ENCODE measurements around the gene ZFYVE28.

The ZFYVE28 gene

DNA sequence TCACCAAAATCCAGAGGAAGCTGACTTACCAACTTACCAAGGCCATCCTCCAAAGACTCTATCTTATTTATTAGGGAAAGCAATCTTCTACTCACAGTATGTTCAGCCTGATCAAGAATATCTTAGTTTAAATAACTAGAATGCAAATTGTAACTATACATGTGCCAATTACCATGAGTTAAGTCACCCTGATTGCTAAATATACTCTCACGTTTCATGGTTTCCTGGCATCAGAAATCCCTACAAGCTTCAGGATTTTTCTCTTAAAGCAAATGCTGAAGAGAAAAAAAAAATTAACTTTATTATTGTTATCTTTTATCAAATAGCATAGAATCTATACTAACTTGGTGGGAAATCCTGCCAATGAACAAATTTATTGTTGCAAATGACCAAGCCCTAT is 93.6 kb downstream of the ZFYVE28 start:
- no peak overlapping the region for H3K27ac ChIP-seq (ENCODE audit: low read length)
- no peaks in the 10 kb centered on the region for H3K4me1 ChIP-seq (ENCODE audit: control insufficient read depth in 1 of 2, insufficient read depth in 2 of 2, low read length in 2 of 2)
- peaks cover 6 to 29% of the 10 kb centered on the region in 2 donors for H3K9me3 ChIP-seq (ENCODE audit: control insufficient read depth in 1 of 2, low read length in 2 of 2)
- H3K27me3 ChIP-seq (ENCODE audit: low read depth, low read length), result no peaks in the 10 kb centered on the region
- H3K36me3 ChIP-seq (ENCODE audit: control insufficient read depth in 1 of 2, insufficient read depth in 2 of 2, low read length in 2 of 2), result peaks cover 0 to 13% of the 10 kb centered on the region in 2 donors
- H3K4me3 ChIP-seq (ENCODE audit: low read depth in 1 of 2, low read length in 2 of 2), result no peak overlapping the region

DNA sequence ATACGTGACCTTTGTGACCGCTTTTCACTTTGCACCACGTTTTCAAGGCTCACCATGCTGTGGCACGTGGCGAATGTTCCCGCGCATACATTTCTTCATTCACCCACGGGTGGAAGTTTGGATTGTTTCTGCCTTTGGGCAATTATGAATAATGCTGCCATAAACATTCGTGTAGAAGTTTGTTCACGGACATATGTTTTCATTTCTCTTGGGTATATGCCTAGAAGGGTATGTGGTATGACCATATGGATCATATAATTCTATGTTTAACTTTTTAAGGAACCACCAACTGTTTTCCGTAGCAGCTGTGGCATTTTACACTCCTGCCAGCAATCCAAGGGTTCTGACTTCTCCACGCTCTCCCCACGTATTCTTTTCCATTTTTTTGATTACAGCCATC is 95.6 kb downstream of the ZFYVE28 start:
- Histone ChIP-seq H3K36me3 (ENCODE audit: control insufficient read depth in 1 of 2, insufficient read depth in 2 of 2, low read length in 2 of 2) (peaks cover 0 to 3% of the 10 kb centered on the region in 2 donors), H3K9me3 (ENCODE audit: control insufficient read depth in 1 of 2, low read length in 2 of 2) (peaks cover 2 to 22% of the 10 kb centered on the region in 2 donors), H3K4me3 (ENCODE audit: low read depth in 1 of 2, low read length in 2 of 2) (no peak overlapping the region), H3K4me1 (ENCODE audit: control insufficient read depth in 1 of 2, insufficient read depth in 2 of 2, low read length in 2 of 2) (no peaks in the 10 kb centered on the region), H3K27me3 (ENCODE audit: low read depth, low read length) (no peaks in the 10 kb centered on the region), H3K27ac (ENCODE audit: low read length) (no peak overlapping the region)

DNA sequence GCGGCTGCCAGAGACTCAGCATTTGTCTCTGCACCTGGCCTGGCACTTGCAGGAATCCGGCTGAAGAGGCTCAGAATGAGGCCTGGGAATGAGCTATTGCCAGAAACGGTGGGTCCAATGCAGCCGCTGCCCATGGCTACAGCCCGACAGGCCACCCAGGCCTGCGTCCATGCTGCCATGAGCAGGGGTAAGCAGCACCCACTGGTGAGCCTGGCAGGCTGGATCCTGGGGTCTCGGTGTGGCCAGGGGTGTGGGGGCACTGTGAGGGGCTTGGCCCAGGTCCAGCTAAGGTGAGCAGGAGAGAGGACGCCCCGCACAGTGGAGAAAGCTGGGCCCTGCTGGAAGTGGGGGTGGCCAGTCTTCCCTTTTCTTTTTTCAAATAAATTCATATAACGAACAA is 96.2 kb downstream of the ZFYVE28 start:
- Histone ChIP-seq H3K4me1 (ENCODE audit: control insufficient read depth in 1 of 2, insufficient read depth in 2 of 2, low read length in 2 of 2) (no peaks in the 10 kb centered on the region), H3K4me3 (ENCODE audit: low read depth in 1 of 2, low read length in 2 of 2) (no peak overlapping the region), H3K27ac (ENCODE audit: low read length) (no peak overlapping the region)

DNA sequence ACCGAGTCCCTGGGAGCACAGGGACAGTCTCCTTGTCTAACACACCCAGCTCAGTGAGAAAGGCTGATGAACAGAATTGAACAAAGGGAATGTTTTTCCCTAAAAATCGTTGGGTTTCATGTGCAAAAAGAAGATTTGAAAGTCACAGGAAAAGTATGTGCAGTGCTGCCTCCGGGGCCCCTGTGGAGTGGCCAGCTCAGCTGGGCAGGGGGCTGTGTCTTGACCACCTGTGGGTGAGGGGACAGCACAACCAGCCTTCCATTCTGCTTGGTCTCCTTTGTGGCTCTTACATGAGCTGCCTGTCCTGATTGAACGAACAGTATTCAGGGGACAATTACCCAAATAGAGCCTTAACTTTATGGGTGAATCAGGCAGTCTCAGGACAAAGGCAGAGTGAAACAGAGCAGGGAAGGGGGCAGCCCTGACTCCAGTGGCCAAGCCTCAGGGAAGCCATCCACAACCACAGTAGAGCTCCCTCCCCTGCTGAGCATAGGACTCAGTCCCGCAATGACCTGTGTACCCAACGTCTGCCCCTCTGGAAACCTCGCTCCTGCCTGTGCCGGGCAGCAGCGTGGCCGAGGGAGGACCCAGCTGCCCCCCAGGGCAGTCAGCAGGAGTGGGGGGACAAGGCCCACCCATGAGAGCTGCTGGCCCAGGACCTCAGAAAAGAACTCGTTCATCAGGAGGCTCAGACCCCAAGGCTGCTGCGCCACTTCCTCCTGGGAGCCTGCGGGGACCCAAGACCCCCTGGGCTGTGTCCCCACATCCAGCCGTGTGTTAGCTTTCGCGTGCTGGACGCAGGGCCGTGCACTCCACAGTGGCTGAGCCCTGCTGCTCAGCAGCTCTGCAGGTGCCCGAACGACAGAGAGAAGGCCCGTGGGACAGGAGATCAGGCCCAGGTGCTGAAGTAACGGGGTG is 96.9 kb downstream of the ZFYVE28 start:
- no peak overlapping the region for H3K27ac ChIP-seq (ENCODE audit: low read length)
- H3K4me1 ChIP-seq (ENCODE audit: control insufficient read depth in 1 of 2, insufficient read depth in 2 of 2, low read length in 2 of 2), result no peaks in the 10 kb centered on the region
- no peaks in the 10 kb centered on the region for H3K27me3 ChIP-seq (ENCODE audit: low read depth, low read length)
- H3K36me3 ChIP-seq (ENCODE audit: control insufficient read depth in 1 of 2, insufficient read depth in 2 of 2, low read length in 2 of 2), result no peaks in the 10 kb centered on the region
- no peak overlapping the region for H3K4me3 ChIP-seq (ENCODE audit: low read depth in 1 of 2, low read length in 2 of 2)
- H3K9me3 ChIP-seq (ENCODE audit: control insufficient read depth in 1 of 2, low read length in 2 of 2), result peaks cover 2 to 12% of the 10 kb centered on the region in 2 donors

More for the DNA sequence above, 96.2 kb downstream of the ZFYVE28 start:
- Histone ChIP-seq H3K27me3 (ENCODE audit: low read depth, low read length) (no peaks in the 10 kb centered on the region), H3K36me3 (ENCODE audit: control insufficient read depth in 1 of 2, insufficient read depth in 2 of 2, low read length in 2 of 2) (no peaks in the 10 kb centered on the region), H3K9me3 (ENCODE audit: control insufficient read depth in 1 of 2, low read length in 2 of 2) (peaks cover 2 to 16% of the 10 kb centered on the region in 2 donors)

DNA sequence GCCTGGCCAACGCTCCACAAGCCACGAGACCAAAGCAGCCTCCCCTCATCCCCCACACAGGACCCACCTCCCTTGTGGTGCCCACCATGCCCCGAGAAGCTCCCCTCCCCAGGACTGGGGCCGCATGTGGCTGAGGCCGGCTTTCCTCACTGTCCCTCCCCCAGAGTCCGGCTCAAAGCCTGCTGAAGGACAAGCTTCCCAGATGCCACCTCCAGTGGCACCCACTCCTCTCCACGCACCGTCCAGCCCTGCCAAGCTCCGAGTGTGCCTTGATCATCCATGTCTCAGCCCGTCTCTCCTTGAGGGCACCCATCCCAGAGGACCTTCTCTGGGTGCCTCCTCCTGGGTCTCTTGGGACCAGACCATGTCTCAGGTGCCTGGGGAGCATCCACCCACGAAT is 97.7 kb downstream of the ZFYVE28 start:
- Histone ChIP-seq H3K4me1 (ENCODE audit: control insufficient read depth in 1 of 2, insufficient read depth in 2 of 2, low read length in 2 of 2) (no peaks in the 10 kb centered on the region), H3K27ac (ENCODE audit: low read length) (no peak overlapping the region), H3K4me3 (ENCODE audit: low read depth in 1 of 2, low read length in 2 of 2) (no peak overlapping the region), H3K36me3 (ENCODE audit: control insufficient read depth in 1 of 2, insufficient read depth in 2 of 2, low read length in 2 of 2) (no peaks in the 10 kb centered on the region), H3K27me3 (ENCODE audit: low read depth, low read length) (no peaks in the 10 kb centered on the region), H3K9me3 (ENCODE audit: control insufficient read depth in 1 of 2, low read length in 2 of 2) (peaks cover 0 to 7% of the 10 kb centered on the region in 2 donors)

DNA sequence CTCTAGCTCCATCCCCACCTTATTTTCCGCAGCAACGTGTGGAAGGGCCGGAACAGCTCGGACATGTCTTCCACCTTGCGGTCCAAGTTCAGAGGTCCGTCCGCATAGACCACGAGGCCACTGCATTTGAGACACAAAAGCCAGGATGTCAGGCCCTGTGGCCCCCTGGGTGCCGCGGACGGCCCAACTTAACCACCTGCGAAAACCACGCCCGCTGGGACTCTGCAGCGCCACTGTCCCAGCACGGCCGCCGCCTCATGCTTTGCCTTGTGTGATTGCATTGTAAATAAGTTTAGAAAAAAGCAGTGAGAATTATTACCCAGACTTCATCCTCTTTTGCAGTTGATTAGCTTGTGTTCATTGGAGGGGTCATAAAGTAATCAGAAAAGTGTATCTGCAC is 98.3 kb downstream of the ZFYVE28 start:
- H3K27ac ChIP-seq (ENCODE audit: low read length), result no peak overlapping the region
- no peak overlapping the region for H3K4me3 ChIP-seq (ENCODE audit: low read depth in 1 of 2, low read length in 2 of 2)
- H3K4me1 ChIP-seq (ENCODE audit: control insufficient read depth in 1 of 2, insufficient read depth in 2 of 2, low read length in 2 of 2), result no peaks in the 10 kb centered on the region
- peaks cover 0 to 7% of the 10 kb centered on the region in 2 donors for H3K9me3 ChIP-seq (ENCODE audit: control insufficient read depth in 1 of 2, low read length in 2 of 2)
- H3K27me3 ChIP-seq (ENCODE audit: low read depth, low read length), result no peaks in the 10 kb centered on the region
- H3K36me3 ChIP-seq (ENCODE audit: control insufficient read depth in 1 of 2, insufficient read depth in 2 of 2, low read length in 2 of 2), result no peaks in the 10 kb centered on the region

DNA sequence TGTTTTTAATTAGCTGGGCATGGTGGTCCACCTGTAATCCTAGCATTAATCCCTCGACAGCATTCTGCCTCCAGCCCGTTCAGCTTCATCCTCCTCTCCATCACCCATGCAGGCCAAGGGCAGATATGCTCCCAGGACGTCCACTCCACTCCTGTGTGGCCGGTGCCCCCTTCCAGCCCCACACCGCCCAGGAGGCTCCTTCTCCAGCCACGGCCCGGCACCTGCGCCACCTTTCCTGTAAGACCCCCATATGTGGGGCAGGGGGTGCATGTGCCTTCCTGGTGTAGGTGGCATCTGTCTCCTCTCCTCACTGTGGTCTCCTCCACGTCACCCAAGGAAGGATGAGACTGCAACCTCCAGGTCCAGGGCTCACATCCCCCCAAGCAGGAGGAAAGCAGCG is 99.6 kb downstream of the ZFYVE28 start:
- H3K36me3 ChIP-seq (ENCODE audit: control insufficient read depth in 1 of 2, insufficient read depth in 2 of 2, low read length in 2 of 2), result no peaks in the 10 kb centered on the region
- no peaks in the 10 kb centered on the region for H3K4me1 ChIP-seq (ENCODE audit: control insufficient read depth in 1 of 2, insufficient read depth in 2 of 2, low read length in 2 of 2)
- no peaks in the 10 kb centered on the region for H3K27me3 ChIP-seq (ENCODE audit: low read depth, low read length)
- no peak overlapping the region for H3K4me3 ChIP-seq (ENCODE audit: low read depth in 1 of 2, low read length in 2 of 2)
- no peak overlapping the region for H3K27ac ChIP-seq (ENCODE audit: low read length)
- H3K9me3 ChIP-seq (ENCODE audit: control insufficient read depth in 1 of 2, low read length in 2 of 2), result peaks cover 0 to under 1% of the 10 kb centered on the region in 2 donors

DNA sequence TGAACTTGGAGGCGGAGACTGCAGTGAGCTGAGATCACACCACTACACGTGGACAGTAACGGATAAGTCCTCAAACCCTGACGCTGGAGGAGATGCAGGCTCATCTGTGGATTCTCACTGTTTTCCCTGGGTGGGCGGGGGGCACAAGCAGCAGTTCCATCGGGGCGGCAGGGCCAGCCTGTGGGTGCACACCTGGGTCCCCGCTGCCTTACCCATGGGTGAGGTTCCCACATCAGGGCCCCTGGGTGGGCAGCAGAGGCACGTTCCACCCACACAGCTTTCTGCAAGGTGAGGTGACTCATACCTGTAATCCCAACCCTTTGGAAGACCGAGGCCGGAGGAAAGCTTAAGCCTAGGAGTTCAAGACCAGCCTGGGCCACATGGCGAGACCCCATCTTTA is 100.0 kb downstream of the ZFYVE28 start:
- no peaks in the 10 kb centered on the region for H3K4me1 ChIP-seq (ENCODE audit: control insufficient read depth in 1 of 2, insufficient read depth in 2 of 2, low read length in 2 of 2)
- H3K27me3 ChIP-seq (ENCODE audit: low read depth, low read length), result no peaks in the 10 kb centered on the region
- H3K4me3 ChIP-seq (ENCODE audit: low read depth in 1 of 2, low read length in 2 of 2), result no peak overlapping the region
- H3K27ac ChIP-seq (ENCODE audit: low read length), result no peak overlapping the region
- no peaks in the 10 kb centered on the region for H3K36me3 ChIP-seq (ENCODE audit: control insufficient read depth in 1 of 2, insufficient read depth in 2 of 2, low read length in 2 of 2)
- H3K9me3 ChIP-seq (ENCODE audit: control insufficient read depth in 1 of 2, low read length in 2 of 2), result no peaks in the 10 kb centered on the region

DNA sequence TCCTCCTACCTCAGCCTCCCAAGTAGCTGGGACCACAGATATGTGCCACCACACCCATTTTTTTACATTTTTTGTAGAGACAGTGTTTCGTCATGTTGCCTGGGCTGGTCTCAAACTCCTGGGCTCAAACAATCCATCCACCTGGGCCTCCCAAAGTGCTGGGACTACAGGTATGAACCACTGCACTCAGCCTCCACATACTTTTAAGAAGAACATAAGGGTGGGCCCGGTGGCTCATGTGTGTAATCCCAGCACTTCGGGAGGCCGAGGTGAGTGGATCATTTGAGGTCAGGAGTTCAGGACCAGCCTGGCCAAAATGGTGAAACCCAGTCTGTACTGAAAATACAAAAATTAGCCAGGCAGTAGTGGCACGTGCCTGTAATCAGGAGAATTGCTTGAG is 105.1 kb downstream of the ZFYVE28 start:
- H3K36me3 ChIP-seq (ENCODE audit: control insufficient read depth in 1 of 2, insufficient read depth in 2 of 2, low read length in 2 of 2), result no peaks in the 10 kb centered on the region
- H3K4me3 ChIP-seq (ENCODE audit: low read depth in 1 of 2, low read length in 2 of 2), result no peak overlapping the region
- H3K27me3 ChIP-seq (ENCODE audit: low read depth, low read length), result no peaks in the 10 kb centered on the region
- no peaks in the 10 kb centered on the region for H3K4me1 ChIP-seq (ENCODE audit: control insufficient read depth in 1 of 2, insufficient read depth in 2 of 2, low read length in 2 of 2)
- H3K27ac ChIP-seq (ENCODE audit: low read length), result no peak overlapping the region
- H3K9me3 ChIP-seq (ENCODE audit: control insufficient read depth in 1 of 2, low read length in 2 of 2), result peaks cover 0 to 6% of the 10 kb centered on the region in 2 donors

DNA sequence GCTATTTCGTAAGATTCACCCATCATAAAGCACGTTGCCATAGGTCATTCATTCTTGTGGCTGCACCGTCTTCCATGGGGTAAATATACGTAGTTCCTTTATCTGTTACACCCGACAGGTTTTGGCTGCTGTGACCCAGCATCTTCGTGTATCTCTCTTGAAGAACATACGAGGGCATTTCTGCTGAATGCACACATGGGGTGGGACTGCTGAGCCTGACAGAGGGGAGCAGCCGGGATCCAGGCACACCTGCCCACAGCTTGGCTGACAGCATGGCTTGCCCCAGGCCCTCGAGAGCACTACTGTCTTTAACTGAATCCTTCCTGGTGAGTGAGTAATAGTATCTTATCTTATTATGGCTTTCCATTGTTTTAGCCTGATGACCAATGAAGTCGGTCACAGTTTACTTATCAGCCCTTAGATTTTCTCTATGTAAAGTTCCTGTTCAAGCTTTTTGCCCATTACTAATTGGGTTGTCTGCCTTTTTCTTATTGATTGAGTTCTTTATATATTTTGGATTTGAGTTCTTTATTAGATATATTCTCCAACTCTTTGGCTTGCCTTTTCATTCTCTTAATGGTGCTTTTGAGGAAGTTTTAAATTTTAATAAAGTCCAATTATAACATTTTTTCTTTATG is 111.6 kb downstream of the ZFYVE28 start:
- no peak overlapping the region for H3K4me3 ChIP-seq (ENCODE audit: low read depth in 1 of 2, low read length in 2 of 2)
- no peaks in the 10 kb centered on the region for H3K27me3 ChIP-seq (ENCODE audit: low read depth, low read length)
- no peak overlapping the region for H3K27ac ChIP-seq (ENCODE audit: low read length)
- no peaks in the 10 kb centered on the region for H3K4me1 ChIP-seq (ENCODE audit: control insufficient read depth in 1 of 2, insufficient read depth in 2 of 2, low read length in 2 of 2)
- H3K9me3 ChIP-seq (ENCODE audit: control insufficient read depth in 1 of 2, low read length in 2 of 2), result peaks cover 0 to 19% of the 10 kb centered on the region in 2 donors
- H3K36me3 ChIP-seq (ENCODE audit: control insufficient read depth in 1 of 2, insufficient read depth in 2 of 2, low read length in 2 of 2), result peaks cover 0 to 9% of the 10 kb centered on the region in 2 donors

DNA sequence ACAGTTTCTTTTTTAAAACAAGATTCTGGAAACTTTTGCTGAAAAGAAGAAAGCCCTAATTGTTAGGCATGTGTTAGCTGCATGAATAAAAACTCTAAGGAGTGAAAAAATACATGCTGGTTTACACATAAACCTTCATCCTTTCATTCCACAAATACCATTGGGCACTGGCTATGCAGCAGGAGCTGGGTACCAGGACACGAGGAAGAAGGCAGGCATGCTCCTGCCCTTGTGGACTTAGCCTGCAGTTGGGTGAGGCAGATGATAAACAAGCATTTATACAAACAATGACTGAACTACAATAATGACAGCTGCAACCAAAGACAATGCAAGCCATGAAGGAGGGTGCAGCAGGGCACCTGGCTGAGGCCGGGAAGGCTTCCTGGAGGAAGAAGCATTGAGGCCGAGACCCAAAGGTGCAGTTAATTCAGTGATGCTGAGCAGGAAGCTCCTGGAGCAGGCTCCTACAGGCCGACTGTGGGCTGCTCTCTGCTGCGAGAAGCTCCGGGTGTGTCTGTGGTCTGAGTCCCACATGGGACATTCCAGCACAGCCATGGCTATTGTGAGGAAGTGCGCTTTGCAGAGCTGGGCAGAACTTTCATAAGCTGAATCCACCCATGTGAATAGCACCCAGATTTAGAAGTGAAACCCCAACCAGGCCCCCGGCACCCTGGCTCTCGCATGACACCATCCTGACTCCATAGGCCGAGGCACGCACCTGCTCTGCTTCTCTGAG is 112.5 kb downstream of the ZFYVE28 start:
- Histone ChIP-seq H3K27ac (ENCODE audit: low read length) (no peak overlapping the region), H3K4me3 (ENCODE audit: low read depth in 1 of 2, low read length in 2 of 2) (no peak overlapping the region), H3K36me3 (ENCODE audit: control insufficient read depth in 1 of 2, insufficient read depth in 2 of 2, low read length in 2 of 2) (peaks cover 0 to 9% of the 10 kb centered on the region in 2 donors), H3K9me3 (ENCODE audit: control insufficient read depth in 1 of 2, low read length in 2 of 2) (peaks cover 0 to 16% of the 10 kb centered on the region in 2 donors), H3K4me1 (ENCODE audit: control insufficient read depth in 1 of 2, insufficient read depth in 2 of 2, low read length in 2 of 2) (no peaks in the 10 kb centered on the region), H3K27me3 (ENCODE audit: low read depth, low read length) (no peaks in the 10 kb centered on the region)
